ENCODE results near the gene HNRNPR. TPM values are rescaled to one million over a fixed set of nuclear protein-coding genes. Genes with fewer than 3 reads are reported as not detected.

Gene HNRNPR
- total and polyA plus RNA-seq, 8 donors: 27.6 to 57.8 (median 44.9) TPM

Other genes with a start within 250 kb of the HNRNPR start
- 10 to 100 TPM in 2 of 6 donors, 1 to 10 TPM in 4; 5.2 to 15.2 (median 7.0) TPM for gene LUZP1, start 175.4 kb downstream of the HNRNPR start, total RNA-seq
- gene LUZP1, start 175.4 kb downstream of the HNRNPR start, polyA plus RNA-seq: 1 to 10 TPM; 1.7 to 2.7 TPM
- gene HTR1D, start 126.8 kb downstream of the HNRNPR start, total RNA-seq: under 1 TPM in 4 of 6 donors, not detected in 2; 0.06 to 0.23 (median 0.20) TPM
- under 1 TPM; 0.14 to 0.15 TPM for gene HTR1D, start 126.8 kb downstream of the HNRNPR start, polyA plus RNA-seq
- gene ZNF436, start 25.6 kb upstream of the HNRNPR start, total RNA-seq: 10 to 100 TPM in 1 of 6 donors, 1 to 10 TPM in 5; 3.7 to 11.8 (median 4.5) TPM
- 1 to 10 TPM; 2.1 to 3.9 TPM for gene ZNF436, start 25.6 kb upstream of the HNRNPR start, polyA plus RNA-seq
- 100 to 1,000 TPM in 4 of 6 donors, 10 to 100 TPM in 2; 70.8 to 129 (median 116) TPM for gene TCEA3, start 80.5 kb upstream of the HNRNPR start, total RNA-seq
- 100 to 1,000 TPM in 1 of 2 donors, 10 to 100 TPM in 1; 74.2 to 143 TPM for gene TCEA3, start 80.5 kb upstream of the HNRNPR start, polyA plus RNA-seq
- gene ASAP3, start 139.9 kb upstream of the HNRNPR start, total RNA-seq: 10 to 100 TPM; 17.9 to 37.4 (median 24.1) TPM
- 10 to 100 TPM; 24.7 to 32.4 TPM for gene ASAP3, start 139.9 kb upstream of the HNRNPR start, polyA plus RNA-seq
- under 1 TPM in 4 of 6 donors, not detected in 2; 0.14 to 0.40 (median 0.20) TPM for gene E2F2, start 186.9 kb upstream of the HNRNPR start, total RNA-seq
- under 1 TPM; 0.04 to 0.05 TPM for gene E2F2, start 186.9 kb upstream of the HNRNPR start, polyA plus RNA-seq
- 10 to 100 TPM; 16.6 to 54.0 (median 31.2) TPM for gene ID3, start 215.2 kb upstream of the HNRNPR start, total RNA-seq
- 10 to 100 TPM; 40.1 to 51.9 TPM for gene ID3, start 215.2 kb upstream of the HNRNPR start, polyA plus RNA-seq